ENCODE results near the gene ZDHHC13.

- TF ChIP-seq CTCF (conservative IDR thresholded peaks at IDR 0.05; ENCODE audit: low read depth, low read length) (no peak), CHD1 (IDR thresholded peaks at IDR 0.05; ENCODE audit: low read depth, low read length) (no peak), BHLHE40 (IDR thresholded peaks at IDR 0.05; ENCODE audit: low read depth, low read length) (no peak), POLR2A (IDR thresholded peaks at IDR 0.05; ENCODE audit: low read depth, low read length) (no peak), CEBPB (IDR thresholded peaks at IDR 0.05; ENCODE audit: low read depth, low read length) (no peak), RCOR1 (IDR thresholded peaks at IDR 0.05; ENCODE audit: insufficient replicate concordance, low read length) (no peak)
Measured at GRCh38 chr11:19208959-19209546, 92.1 kb downstream of the ZDHHC13 start.
